COR-L47 (cell line): ENCODE data around the gene LGALS9C.
"Not testable (repeated sequence)": the region's sequence is repeated elsewhere in the genome, so short reads cannot be mapped to it uniquely, and the experiment has no call there.

Experiments
- DNase-seq: peaks from one replicate; lab custom pipeline; 2025; lab: John Stamatoyannopoulos, UW

The LGALS9C gene

DNA sequence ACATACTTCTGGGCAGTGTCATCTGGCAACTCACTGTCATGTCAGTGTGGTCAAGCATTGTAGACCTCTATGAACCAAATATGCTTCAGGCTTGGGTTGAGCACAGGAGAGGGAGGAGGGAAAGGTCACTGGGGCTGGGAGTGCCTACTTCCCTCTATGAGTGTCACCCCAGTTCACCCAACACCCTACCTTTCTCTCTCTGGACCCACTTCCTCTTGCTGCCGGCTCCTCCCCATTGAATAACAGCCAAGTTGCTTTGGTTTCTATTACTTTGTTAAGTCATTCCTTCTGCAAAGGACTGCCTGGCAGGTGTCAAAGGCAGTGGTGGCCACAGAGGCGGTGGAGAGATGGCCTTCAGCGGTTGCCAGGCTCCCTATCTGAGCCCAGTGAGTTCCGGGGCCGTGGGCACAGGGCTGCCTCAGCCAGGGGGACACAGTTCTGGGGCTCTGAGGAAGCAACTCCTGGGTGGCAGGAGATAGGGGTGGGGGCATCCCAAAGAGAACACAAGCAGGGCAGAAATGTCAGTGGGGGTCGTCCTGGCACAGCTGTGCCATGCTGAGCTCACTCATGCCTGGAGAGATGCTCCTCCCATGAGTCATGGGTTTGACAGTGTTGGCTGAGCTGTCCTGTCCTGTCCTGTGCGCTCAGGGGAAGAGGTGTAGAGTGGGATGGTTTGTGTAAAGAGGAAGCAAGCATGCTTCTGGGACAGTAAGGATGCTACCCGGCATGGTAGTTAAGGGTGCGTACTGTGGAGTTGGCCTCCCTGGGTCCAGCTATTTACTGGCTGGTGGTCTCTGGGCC is at the start of gene LGALS9C:
LGALS9C (plus strand) TSS at position 282 of the 801 bp plus-strand sequence; CDS start at position 348, 66 bp downstream.
- DNase-seq: not testable (repeated sequence)

DNA sequence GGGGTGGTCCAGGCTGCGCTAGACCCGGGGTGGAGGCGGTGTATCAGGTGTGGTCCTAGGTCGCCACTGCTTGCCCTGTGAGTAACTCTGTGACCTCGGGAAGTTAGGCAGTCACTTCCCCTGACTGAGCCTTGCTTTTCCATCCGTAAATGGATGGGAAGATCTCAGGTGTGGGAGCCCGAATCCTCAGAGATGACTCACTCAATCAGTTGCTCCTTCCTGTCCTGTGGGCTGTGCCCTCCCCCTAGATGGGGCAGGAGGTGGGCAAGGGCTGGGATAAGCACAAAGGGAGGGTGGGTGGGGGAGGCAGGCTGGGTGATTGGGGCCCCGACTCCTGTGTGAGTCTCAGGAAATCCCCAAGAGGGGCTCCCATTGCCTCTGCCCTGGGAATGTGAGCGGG is 44.4 kb upstream of the LGALS9C start:
- not testable (repeated sequence) for DNase-seq

DNA sequence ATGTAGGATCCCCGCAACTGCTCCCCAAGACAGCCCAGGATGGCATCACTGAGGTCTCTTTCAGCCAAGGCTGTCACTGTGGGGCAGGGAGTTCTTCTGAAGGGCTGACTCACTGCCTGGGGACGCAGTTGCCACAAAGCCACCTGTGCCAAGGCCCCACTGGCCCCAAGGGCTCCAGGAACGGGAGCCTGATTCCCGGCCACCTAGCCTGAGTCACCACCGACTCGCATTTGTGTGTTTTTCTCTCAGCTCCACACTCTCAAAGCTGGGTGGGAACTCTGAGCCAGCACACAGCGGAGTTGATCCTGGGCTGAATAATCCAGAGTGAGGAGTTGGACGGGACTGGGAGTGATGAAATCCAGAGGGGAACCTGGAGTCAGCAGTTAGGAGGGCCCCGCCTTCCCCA is 37.1 kb upstream of the LGALS9C start:
- DNase-seq: not testable (repeated sequence)

DNA sequence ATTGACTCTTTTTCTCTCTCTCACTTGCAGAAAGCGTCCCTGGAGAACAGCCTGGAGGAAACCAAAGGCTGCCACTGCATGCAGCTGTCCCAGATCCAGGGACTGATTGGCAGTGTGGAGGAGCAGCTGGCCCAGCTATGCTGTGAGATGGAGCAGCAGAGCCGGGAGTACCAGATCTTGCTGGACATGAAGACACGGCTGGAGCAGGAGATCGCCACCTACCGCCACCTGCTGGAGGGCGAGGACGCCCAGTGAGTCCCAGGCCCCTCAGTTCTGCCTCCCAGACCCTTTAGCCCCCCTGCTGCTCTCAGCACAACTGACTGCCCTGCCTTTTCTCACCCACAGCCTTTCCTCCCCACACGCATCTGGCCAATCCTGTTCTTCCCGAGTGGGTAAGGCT is 34.5 kb upstream of the LGALS9C start:
- DNase-seq: not testable (repeated sequence)

DNA sequence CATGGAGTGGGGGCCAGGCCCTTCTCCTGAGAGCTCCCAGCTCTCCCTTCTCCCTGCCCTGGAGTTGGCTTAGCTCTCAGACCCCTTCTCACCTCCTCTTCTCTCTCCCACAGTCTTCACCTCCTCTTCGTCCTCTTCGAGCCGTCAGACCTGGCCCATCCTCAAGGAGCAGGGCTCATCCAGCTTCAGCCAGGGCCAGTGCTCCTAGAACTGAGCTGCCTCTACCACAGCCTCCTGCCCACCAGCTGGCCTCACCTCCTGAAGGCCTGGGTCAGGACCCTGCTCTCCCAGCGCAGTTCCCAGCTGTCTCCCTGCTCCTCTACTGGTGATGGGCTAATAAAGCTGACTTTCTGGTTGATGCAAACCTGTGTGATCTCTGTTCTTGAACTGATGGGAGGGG is 34.1 kb upstream of the LGALS9C start:
- not testable (repeated sequence) for DNase-seq

DNA sequence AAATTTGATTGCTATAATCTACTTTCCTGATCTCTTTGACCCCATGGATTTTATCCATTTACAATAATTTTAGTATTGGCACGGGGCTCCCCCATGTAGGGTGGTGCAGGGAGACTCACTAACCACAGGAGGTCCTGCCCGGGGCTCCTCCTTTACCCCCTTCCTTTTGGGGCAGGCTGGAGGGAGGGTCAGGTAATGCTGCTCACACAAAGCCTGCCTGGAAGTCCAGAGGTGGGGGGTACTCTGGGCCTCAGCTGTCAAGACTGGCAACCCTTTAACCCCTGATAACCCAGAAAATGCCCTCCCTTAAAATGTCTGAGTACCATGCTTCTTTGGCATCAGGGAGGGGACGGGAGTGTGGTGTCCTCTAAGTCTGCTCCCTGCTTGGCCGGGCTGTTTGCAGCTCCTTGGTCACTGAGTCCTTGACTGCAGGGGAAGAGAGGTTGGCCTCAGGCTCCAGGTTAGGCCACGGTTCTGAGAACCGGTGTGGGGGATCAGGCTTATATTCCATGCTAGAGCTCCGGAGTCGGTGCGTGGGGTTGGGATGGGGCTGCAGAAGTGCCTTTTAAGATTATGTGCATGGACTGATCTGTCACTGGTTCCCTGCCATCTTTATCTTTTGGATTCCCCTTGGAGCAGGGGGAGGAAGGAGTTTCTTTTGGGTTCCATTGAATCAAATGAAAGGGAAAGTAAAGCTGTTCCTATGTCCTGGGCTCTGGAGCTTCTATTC is 28.9 kb upstream of the LGALS9C start:
- not testable (repeated sequence) for DNase-seq

DNA sequence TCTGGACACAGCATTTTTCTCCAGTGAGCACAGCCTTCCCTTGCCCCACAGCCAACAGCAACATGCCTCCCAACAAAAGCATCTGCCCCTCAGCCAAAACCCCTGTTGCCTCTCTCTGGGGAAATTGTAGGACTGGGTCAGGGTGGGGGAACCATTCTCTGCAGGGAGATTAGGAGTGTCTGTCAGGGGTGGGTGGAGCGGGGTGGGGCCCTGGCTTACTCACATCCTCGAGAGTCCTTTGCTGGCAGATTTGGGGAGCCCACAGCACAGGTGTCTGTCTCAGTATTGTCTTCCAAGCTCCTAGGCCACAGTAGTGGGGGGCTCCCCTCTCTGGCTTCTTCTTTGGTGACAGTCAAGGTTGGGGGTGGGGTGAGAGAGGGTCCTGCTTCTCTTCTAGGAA is 28.3 kb upstream of the LGALS9C start:
- DNase-seq: not testable (repeated sequence)

DNA sequence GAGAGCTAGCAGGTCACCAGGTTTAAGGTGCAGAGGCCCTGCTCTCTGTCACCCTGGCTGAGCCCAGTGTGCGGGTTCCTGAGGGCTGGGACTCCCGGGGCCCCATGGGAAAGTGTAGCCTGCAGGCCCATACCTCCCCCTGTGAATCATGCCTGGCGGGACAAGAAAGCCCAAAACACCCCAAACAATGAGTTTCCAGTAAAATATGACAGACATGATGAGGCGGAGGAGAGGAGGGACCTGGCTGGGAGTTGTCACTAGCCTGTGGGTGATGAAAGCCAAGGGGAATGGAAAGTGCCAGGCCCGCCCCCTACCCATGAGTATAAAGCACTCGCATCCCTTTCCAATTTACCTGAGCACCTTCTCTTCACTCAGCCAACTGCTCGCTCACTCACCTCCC is 26.8 kb upstream of the LGALS9C start:
- DNase-seq: not testable (repeated sequence)

DNA sequence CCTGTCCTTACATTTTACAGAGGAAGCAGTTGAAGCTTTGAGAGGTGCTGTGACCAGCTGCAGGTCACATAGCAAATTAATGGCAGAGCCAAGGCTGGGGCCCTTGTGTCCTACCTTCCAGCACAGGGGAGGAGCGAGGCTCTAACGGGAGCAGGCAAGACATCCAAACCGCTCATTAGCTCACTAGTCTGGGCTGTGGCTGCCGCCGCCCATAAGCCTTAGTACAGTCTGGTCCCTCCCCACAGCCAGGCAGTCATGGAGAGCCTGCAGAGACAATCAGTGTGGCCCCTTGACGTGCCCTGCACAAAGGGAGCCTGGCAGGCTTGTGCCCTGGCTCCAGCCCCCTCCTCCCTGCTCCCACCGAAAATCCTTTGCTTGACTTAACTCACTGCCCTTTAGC is 25.6 kb upstream of the LGALS9C start:
- not testable (repeated sequence) for DNase-seq

DNA sequence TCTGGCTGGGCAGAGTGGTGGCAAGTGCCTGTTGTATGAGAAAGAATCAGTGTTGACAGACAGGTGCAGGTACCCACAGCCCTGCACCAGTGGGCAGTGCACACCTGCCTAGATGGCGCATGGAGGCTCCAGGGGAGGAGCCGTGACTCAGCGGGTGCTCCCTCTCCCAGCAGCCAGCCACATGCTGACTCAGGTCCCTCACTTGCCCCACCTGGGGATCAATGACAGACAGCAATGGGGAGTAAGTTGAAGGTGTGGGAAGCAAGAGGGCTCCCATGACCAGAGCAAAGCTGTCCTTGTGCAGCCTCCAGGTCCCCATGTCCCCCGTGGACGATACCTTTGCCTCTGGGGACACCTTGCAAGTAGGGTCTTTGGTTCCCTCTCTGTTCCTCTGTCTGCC is 24.6 kb upstream of the LGALS9C start:
- not testable (repeated sequence) for DNase-seq

DNA sequence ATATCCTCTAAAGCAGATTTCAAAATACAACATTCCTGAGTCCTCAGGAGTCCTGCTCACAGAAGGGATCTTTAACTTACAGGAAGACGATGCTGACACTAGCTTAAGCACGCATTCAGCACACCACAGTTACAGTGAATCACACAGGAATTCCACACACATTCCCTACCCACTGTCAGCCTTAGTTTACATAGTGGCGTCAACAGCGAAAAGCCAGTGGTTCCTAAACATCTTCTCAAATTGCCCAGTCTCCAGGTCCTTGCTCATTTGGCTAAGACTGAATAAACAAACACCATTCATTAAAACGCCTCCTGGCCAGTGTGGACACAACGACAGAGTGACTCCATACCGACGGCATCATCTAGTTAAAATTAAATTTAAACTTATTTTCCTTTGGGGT is 17.6 kb upstream of the LGALS9C start:
- not testable (repeated sequence) for DNase-seq

DNA sequence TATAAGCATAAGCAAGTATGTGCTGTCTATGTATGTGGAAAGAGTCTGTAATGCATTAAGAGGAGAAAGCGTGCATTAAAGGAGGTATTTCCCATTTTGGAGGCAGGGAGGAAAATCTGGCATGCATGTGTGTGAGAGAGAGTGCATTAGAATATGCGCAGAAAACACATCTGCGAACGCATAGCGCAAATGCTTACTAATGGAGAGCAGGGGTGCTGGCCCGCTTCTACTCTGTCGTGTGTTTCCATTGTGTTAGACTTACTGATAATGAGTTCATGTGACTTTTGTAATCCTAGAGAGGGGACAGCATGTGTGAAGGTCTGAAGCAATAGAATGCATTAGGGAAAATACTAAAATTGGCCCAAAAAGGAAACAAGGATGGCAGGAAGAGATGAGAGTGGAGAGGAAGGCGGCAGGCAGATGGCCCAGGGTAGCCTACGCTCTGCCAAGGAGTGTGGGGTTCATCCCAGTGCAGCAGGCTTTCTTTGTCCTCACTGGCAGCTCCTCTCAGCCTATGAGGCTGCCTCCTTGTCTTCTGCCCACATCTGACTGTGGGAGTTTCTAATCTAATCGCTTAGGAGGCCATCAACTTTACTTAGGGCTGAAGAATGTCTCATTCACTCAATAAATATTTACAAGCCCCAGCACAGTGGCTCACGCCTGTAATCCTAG is 12.6 kb upstream of the LGALS9C start:
- DNase-seq: not testable (repeated sequence)

DNA sequence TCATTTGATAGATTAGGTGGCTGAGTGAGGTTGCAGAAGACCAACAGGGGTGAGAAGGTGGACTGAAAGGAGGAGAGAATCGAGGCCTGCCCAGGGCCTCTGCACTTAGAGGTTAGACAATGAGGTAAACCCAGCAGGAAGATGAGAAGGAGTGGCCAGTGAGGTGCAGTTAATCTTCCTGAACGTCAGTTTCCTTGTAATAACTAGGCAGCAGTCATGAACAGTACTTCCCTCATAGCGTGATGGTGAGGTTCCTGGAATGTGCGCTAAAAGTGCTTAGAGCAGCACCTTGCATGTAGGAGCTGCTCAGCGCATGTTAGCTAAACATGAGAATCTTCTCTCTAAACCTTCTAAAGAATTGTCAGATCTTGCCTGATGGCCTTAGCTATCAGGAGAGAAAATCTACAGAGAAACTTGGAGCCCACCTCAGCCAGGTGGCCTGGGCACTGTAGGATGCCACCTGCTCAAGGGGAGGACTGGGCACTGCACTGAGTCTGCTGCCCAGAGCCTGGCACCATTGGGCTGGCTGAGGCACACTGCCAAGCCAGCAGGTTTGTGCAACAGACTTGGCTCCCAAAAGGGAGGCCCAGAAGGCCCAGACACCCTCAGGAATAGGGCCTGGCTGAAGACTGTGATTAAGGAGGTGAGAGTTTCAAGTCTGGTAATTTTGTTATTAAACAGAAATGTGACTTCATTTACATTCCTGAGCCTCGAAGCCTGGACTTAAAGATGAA is 10.2 kb upstream of the LGALS9C start:
- DNase-seq: not testable (repeated sequence)

DNA sequence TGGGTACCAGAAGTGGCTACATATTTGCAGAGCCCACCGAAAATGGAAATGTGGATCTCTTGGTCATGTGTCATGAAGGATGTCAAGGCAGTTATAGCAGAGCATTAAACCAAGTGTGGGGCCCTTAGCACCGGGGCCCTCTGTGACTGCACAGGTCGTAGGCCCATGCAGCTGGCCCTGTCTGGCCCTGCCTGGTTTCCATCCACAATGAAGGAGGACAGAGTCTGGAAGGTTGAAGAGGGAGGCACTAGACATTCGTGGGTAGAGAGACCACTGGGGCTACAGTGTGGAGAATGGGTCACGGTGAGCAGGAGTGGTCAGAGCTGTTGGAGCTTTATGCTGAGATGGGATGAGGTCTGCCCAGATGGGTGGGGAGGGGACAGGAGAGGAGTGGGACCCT is 9.6 kb upstream of the LGALS9C start:
- not testable (repeated sequence) for DNase-seq

DNA sequence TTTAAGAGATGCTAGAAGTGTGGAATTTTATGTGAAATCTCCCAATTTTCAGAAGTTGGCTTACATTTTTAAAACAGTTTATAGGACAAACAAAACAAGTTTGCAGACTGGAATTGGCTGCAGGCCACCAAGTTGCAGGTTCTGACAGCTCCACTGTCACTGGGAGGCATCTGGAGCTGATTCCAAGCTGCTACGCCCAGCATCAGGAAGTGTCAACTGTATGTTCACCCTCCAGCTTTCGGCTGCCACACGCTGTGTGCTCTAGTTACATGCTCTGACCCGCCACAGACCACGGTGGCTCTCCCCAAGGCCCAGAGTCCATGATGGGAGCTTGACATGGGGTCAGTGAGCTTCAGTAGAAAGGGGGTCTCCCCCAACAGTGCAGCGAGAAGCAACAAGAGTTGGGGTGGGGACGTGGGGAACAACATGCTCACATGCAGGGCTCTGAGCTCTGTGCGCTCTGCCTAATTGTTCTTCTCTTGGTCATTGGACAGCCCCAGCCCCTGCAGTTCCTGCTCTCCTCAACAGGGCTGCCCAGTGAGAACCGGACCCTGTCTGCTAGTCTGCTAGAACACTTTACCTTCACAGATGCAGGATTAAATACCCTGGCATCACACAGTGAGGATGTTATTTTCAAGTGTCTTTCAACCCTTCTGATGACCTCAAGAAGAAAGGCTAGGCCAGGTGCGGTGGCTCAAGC is 8.0 kb upstream of the LGALS9C start:
- DNase-seq: not testable (repeated sequence)

DNA sequence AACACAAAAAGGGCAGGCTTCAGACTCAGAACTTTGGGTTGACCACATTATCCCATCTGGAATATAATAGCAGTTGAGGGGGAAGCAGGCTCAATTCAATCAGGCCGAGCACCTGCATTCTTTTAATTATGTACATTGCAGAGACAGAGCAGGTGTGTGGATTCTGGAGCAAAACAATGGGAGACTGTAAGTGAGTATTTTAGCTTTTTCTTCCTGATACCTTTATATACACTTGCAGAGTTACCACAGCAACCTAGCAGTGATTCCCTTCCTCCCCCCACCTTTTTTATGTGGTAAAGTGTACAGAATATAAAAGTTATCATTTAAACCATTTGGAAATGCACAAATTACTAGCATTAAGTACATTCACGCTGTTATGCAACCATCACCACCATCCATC is 6.8 kb upstream of the LGALS9C start:
- DNase-seq: not testable (repeated sequence)

DNA sequence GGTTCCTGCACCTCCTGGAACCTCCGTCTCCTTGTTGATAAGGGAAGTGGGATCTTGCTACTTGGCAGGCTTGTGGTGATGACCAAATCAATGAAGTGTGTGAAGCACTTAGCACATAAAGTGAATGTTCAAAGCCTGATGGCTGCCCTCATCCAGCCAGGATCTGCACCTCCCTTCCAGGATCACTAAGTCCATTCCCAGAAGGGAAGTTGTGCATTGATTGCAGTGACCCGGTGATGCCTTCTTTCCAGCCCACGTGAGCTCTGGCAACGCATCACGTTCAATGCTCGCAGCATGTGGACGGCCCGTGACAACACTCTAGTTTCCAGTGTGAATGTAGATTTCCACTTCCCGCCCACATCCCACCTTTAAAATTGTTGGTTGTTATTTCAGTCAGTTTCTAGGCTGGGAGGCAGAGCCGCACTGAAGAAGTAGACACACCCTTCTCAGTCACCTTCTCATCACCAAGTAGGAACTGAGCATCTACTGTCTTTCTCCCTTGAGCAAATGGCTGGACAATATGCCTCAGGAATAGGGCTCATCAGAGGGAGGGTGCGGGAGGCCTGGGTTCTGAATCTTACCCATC is 6.2 kb upstream of the LGALS9C start:
- not testable (repeated sequence) for DNase-seq

DNA sequence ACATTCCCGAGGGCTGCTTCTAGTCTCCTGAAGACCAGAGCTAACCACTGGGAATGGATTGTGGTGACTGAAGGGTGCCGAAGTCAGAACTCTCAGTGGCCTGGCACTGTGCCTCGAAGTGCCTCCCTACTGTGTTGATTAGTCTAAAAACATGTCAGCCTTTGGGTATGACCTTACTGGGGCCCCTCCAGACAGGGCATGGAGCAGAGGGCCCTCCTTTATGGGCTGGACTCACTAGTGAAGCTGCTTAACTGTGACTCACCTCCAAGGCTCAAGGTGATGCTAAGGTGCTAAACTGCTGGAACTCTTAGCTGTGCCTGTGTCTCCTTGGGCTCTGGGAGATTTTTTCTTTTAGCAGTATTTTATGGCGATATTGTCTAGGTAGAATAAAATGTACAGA is 2.6 kb upstream of the LGALS9C start:
- not testable (repeated sequence) for DNase-seq

DNA sequence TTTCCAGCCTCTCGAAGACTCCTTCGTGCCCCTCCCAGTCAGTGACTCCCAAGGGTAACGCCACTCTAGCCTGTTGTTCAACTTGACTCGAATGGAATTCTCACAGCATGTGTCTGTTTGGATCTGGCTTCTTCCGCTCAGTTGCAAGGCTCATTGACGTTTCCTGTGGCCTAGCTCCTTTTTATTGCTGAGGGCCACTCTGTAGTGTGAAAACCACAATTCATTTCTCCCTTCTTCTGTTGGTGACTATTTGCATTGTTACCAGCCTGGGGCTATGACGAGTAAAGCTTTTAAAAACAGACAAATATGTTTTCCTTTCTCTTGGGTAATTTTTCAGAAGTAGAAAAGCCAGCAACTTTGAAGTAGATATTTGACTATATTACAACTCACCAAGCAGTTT is 1.8 kb upstream of the LGALS9C start:
- not testable (repeated sequence) for DNase-seq

DNA sequence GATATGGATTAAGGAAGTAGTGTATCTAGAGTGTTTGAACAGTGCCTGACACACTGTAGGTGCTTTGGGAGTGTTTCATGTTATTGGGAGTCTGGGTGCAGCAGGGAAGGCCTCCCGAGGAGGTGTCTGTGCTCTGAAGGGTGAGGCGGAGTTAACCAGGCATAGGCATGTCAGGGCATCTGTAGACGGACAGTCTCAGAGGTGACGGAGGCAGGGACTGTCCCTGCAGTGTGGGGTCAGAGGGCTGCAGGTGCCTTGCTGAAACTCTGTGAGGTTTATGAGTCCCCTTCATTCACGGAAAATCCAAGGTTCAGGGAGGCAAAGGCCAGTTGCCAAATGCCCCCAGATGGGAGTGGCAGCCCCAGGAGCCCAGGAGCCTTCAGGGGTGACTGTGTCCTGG is 778 bp downstream of the LGALS9C start:
- not testable (repeated sequence) for DNase-seq

DNA sequence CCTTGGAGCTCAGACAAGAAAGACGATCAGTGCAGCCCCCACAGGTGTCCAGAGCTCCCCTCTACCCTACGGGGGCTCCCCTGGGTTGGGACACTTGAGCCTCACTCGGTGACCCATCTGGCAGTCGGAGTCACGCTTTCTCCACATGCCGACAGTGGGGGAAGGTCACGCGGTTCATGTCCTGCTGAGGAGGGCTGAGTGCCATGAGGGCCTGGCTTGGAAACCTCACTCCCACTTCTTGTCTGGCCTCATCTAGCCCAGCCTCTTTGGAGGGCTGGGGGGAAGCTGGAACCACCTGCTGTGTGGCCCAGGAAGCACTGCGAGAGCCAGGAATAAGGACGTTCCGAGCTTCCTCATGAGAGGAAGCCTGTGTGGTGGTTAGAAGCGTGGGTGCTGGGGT is 1.8 kb downstream of the LGALS9C start:
- not testable (repeated sequence) for DNase-seq
